NCI-H524 treated with DMSO at 0.1 percent for 48 hours (cell line): ENCODE measurements around the gene CDC27.
"Not testable (repeated sequence)": the region's sequence is repeated elsewhere in the genome, so short reads cannot be mapped to it uniquely, and the experiment has no call there.

Experiments
- DNase-seq: peaks from one replicate; lab custom pipeline; 2025; lab: John Stamatoyannopoulos, UW

CDC27 gene

DNA sequence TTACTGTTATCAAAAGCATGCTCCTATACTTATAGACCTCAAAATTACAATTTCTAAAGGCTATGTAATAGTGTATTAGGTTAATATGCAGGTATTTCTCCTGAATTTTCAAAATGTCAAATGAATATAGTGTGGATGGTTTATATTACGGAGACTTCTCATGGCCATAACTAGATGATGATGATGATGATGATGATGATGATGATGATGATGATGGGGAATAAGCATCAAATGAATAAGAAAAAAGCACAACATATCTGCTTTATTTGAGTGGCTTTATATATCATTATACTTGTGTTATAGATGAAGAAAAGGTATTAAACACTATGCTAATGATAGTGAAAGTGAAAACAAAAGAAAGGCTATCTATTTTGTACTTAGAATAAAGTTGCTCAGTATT is 53.9 kb downstream of the CDC27 start:
- no peak for DNase-seq

DNA sequence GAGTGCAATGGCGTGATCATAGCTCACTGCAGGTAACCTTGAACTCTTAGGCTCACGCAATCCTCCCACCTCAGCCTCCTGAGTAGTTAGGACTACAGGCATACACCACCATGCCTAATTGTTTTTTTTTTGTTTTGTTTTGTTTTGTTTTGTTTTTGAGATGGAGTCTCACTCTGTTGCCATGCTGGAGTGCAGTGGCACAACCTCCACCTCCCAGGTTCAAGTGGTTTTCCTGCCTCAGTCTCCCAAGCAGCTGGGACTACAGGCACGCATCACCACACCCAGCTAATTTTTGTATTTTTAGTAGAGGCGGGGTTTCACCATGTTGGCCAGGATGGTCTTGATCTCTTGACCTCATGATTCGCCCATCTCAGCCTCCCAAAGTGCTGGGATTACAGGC is 54.7 kb downstream of the CDC27 start:
- not testable (repeated sequence) for DNase-seq

DNA sequence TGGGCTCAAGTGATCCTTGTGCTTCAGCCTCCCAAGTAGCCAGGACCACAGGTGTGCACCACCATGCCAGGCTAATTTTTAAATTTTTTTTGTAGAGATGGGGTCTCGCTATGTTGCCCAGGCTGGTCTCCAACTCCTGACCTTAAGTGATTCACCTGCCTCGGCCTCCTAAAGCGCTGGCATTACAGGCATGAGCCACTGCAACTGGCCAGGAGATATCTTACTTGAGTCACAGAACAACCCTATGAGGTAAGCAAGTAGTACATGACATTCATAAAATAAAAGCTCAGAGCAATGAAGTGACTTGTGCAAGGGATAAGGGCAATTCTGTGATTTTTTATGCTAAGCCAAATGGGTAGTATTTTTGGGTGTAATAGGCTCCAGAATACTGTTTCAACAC is 57.3 kb downstream of the CDC27 start:
- no peak for DNase-seq

DNA sequence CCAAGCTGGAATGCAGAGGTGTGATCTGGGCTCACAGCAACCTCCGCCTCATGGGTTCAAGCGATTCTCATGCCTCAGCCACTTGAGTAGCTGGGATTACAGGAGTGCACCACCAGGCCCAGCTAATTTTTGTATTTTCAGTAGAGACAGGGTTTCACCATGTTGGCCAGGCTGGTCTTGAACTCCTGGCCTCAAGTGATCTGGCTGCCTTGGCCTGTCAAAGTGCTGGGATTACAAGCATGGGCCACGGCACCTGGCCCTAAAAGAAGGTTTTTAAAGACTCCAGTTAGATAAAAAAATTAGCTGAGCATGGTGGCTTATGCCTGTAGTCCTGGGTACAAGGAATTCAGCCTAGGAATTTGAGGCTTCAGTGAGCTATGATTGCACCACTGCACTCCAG is 62.3 kb downstream of the CDC27 start:
- DNase-seq = not testable (repeated sequence)

DNA sequence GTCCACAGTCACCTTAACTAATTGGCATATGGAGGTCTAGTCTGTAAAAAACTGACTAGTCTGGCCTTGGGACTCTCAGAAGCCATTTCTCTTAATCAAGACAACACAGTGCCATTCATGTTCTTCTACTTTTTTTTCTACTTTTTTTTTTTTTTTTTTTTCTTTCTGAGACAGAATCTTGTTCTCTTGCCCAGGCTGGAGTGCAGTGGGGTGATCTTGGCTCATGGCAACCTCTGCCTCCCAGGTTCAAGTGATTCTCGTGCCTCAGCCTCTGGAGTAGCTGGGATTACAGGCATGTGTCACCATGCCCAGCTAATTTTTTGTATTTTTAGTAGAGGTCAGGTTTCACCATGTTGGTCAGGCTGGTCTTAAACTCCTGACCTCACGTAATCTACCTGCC is 65.8 kb downstream of the CDC27 start:
- DNase-seq = not testable (repeated sequence)

DNA sequence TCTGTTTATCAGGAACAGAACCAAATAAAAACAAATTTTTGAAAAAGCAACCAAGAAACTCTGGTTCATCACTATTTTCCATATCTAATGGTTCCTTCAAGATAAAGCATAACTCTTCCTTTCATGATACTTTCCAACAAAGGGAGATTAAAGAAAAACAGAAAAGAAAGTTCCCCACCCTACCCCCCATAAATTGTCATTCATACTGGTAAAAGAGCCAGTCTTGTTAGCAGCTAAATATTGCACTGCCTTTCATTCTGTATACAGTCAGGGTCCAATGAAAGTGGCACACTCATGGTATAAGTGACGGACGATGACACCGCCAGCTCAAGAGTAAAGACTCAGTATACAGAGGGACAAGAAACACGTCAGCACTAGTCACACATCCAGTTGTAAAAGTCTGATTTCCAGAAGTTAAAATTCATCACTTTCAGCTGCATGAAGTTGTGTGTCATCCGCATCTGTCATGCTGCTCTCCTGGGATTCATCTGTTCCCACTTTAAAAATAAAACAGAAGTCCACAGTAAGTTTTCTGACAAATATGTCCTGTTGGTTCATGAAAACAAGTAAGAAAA is 68.5 kb downstream of the CDC27 start:
- DNase-seq = no peak

DNA sequence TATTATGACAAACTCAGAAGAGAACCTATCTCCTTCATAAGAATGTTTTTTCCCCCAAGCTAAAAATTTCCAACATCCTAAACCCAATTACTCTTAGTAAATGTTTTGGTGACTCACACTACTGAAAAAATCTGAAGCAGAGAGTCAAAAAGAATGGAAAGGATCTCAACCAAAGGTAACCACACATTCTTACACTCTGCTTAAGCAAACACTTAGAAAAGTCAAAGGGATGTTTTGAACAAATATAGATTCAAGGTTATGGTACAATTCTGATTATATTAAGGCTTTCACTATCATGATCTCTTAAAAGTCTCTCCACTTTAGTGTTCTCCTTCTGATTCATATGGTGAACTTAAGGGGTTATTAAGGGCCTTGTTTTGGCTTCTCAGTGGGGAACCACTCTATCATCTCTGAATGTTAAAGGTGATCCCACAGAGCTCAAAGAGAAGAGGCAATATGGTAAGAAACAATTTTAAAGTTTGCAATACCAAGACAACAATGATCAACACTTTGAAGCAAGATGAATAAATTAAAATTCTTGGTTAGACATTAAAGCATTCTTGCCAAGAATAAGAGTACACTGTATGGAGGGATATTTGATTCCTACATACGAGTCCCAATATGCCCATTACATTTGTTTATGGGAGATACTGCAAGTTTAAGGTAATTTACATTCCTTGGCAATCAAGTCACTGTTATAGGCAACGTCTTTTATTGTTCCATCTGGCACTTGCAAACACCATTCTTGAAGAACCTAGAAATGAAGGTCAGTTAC is 69.2 kb downstream of the CDC27 start:
- no peak for DNase-seq

DNA sequence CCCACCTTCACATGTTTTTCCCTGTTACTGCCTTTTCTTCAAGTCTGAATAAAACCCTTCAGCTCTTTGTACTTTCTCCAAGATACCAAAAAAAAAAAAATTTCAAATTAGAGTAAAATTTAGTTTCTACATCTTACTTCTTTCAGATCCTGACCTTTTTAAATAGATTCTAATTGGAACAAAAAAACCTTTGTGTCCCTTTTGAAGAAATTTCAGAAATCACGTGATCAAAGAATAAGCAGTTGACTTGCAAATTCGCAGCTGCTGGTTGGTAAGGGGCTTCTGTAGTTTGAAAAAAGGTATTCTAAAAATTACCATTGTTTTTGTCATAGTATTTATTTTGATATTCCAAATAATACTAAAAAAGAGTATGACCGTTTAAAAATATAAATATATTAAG is 71.7 kb downstream of the CDC27 start:
- DNase-seq = no peak

DNA sequence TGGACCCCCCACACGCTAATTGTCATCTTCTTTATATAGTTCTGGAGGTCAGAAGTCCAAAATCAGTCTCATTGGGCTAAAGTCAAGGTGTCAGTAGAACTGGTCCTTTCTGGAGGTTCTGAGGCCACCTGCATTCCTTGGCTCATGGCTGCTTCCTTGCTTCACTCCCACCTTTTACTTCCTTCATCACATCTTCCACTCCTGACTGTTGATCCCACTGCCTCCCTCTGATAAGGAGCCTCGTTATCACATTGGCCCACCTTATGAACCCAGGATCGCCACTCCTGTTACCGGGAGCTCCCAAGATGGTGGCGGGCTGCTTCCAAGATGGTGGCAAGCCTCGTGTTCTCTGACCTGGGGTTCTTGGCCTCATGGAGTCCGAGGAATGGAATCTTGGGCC is 83.0 kb downstream of the CDC27 start:
- no peak for DNase-seq

DNA sequence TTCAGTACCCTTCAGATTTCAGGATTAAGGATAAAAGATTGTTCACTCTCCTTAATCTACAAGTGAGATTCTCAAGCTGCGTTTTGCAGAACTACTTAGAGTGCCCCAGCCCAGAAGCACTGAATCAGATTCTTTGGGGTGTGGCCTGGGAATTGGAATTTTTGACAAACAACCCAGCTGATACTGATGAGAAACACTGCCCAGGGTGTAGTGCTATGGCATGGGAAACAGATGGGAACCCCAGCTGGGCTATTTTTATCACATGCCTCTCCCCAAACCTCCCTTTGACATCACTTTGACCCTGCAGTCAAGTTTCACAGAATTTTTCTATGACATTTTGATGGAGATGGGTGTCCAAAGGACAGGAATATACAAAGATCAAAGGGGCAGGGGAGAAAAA is 83.8 kb downstream of the CDC27 start:
- not testable (repeated sequence) for DNase-seq

DNA sequence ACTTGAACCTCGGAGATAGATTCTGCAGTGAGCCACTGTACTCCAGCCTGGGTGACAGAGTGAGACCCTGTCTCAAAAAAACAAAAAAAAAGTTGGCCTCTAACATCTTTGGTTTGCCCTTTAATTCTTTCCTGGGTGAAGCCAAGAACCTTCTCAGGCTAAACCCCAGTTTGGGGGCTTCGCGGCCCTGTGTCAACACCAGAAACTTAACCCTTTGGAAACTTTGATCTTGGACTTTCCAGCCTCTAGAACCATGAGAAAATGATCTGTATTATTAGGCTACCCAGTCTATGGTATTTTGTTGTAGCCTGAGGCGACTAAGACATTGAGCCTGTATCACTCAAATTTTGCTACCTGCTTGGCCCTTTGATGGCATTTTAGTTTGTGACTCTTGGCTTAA is 86.2 kb downstream of the CDC27 start:
- DNase-seq = no peak

DNA sequence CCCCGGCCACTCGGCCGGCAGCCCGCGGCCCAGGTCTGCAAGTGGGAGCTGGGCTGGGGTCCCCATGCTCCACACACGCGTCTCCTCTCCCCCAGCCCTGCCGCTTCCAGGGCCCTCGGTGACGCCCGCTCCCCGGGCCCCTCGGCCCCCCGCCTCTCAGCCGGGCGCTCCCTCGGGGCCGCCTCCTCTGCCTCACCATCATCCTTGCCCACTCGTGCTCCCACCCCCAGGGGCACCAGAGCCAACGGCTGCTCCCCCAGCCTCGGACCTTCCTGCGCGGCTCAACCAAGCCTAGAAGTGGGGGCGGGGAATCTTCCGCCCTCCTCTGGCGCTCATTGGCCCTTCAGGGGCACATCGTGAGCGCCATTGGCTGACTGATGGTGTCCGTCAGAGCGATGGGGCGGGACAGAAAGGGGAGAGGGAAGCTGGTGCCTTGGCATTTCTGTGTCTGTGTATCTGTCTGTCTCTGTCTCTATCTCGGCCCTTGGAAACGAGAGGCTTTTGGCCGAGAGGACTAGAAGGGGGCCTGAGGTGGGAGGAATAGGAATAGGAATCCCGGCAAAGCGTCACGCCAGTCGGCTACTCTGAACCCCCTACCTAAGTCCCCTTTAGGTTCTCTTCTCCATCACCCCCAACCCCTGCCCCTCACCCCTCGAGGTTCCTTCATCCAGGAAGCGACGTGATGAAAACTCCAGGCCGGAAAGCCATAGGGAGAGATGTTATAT is 88.9 kb downstream of the CDC27 start:
- DNase-seq = peak; percentile 76

DNA sequence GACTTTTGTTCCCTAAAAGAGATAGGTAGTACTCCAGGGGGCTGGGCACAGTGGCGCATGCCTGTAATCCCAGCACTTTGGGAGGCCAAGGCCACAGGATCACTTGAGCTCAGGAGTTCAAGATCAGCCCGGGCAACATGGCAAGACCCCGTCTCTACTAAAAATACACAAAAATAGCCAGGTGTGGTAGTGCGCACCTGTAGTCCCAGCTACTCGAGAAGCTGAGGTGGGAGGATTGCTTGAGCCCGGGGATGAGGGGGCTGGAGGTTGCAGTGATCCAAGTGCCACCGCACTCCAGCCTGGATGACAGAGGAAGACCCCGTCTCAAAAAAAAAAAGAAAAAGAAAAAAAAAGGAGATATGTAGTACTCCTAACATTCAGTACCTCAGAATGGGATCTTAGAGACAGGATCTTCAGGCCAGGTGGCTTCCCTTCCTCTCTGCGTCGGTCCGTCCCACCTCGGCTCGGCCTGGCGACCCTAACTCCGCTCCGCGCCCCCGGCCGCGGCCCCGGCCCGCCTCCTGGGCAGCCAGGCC is 89.6 kb downstream of the CDC27 start:
- no peak for DNase-seq

DNA sequence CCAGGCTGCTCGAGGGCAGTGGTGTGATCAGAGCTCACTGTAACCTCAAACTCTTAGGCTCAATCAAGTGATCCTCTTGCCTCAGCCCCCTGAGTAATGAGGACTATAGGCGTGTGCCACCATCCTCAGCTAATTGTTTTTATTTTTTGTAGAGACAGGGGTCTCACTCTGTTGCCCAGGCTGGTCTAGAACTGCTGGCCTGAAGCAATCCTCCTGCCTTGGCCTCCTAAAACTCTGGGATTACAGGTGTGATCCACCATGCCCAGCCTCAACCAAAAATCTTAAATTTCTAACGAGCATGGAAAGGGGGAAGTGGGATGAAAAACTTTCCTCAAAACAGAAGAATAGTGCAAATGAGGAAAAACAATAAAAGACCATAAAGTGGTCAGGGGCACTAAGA is 92.8 kb downstream of the CDC27 start:
- DNase-seq = no peak

DNA sequence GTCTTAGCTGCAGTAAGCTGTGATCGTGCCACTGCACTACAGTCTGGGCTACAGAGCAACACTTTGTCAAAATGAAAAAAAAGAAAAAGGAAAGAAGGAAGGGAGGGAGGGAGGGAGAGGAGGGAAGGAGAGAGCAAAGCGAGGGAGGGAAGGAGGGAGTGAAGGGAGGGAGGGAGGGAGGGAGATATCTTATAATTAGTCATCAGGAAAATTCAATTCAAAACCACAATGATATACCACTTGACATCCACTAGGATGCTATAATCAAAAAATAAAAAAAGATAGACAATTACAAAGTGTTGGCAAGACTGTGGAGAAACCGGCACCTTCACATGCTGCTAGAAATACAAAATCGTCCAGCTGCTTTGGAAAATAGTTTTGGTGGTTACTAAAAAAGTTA is 93.8 kb downstream of the CDC27 start:
- DNase-seq = no peak

DNA sequence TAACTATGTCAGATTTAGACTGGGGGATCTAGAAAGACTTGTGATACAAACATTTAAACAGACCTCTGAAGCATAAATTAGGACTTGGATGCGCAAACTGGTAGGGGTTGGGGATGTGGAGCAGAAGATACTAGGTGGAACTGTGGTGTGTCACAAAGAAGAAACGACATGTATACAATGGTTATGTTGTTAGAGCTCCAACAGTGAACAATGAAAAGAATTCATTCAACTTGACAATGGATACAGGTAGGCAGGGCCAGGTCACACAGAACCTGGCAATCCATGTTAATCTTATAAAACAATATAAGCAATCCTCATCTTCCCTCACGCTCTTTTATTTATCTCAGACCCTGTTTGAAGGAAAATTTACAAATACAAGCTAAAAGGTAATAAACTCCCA is 102.0 kb downstream of the CDC27 start:
- no peak for DNase-seq

DNA sequence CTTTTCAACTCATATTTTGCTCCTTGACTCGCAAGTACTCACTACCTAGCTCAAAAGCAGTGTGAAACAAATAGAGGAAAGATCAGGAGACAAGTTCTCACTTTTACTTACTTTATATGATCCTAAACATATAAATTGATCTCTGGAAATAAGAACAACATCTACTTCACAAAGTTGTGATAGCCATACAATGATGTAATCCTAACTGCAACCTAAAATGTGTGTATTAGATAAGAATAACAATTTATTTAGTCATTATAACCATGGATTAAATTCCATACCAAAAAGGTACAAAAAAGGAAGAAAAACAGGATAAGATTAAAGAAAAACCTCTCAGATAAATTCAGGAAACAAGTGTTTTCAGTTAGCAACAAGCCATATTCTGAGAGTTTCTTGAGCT is 103.4 kb downstream of the CDC27 start:
- DNase-seq = no peak

DNA sequence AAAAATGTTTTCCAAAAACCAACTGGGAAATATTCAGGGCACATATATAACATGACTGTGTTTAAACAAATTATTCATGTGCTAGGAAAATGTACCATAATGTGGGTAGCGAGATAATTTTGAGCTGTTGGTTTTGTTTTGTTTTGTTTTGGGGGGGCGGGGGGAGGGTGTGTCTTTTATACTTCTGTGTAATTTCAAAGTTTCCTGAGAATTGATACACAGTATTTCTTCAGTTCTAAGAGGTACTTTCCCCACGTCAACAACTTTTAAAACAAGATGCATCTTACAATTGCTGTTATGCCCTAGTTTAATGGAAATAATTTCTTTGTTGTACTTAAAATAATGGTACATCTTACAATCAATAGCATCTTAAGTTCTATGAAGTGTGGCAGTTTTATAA is 110.3 kb downstream of the CDC27 start:
- DNase-seq = no peak

DNA sequence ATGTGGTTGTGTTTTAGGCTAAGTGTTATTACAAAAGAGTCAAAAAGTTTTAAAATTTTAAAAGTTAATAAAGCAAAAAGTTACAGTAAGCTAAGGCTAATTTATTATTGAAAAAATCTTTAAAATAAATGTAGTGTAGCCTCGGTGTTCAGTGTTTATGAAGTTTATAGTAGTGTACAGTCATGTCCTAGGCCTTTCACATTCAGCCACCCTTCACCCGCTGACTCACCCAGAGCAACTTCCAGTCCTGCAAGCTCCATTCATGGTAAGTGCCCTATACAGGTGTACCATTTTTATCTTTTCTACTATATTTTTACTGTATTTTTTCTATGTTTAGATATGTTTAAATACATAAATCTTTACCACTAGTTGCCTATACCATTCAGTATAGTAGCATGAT is 111.5 kb downstream of the CDC27 start:
- DNase-seq = no peak

DNA sequence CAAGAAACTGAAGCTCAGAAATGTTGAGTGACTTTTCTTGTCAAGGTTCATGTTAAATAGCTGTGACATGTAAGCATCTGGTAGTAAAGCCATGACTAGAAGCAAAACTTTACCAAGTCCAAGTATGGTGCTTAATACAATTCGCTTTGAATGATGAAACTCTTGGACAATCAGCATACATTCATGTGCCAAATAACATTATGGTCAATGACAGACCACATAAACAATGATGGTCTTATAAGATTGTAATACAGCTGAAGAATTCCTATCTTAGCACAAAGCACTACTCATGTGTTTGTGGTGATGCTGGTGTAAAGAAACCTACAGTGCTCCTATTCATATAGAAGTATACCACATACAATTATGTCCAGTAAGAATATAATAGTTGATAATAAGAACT is 112.9 kb downstream of the CDC27 start:
- no peak for DNase-seq

DNA sequence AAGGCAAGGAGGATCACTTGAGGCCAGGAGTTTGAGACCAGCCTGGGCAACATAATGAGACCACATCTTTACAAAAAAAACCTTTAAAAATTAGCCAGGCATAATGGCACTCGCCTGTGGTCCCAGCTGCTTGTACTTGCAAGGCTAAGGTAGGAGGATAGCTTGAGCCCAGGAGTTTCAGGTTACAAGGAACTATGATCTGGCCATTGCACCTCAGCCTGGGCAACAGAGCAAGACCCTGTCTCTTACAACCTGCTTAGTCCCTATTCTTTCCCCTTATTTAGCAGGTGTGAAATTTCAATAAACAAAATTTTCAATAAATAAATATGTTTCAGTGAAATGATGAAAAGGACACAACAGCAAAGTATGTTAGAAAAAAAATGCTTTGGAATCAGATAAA is 114.7 kb downstream of the CDC27 start:
- DNase-seq = not testable (repeated sequence)

DNA sequence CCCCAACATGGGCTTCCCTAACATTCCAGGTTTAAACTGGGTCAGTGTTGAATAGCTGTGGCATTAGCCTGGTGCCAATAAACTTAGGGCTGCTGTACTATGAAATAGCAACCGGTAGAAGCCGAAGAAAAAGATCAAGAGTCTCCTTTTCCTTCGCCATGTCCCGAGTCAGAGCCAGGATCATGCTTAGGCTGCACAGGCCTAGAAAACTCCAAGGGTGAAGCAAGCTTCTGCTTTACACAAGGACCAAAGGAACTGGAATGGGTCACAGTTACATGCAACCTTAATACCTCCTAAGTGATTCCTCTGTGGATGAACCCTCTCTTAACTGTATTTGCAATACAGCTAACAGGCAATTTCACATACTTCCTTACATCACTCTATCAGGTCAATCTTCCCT is 115.5 kb downstream of the CDC27 start:
- not testable (repeated sequence) for DNase-seq

DNA sequence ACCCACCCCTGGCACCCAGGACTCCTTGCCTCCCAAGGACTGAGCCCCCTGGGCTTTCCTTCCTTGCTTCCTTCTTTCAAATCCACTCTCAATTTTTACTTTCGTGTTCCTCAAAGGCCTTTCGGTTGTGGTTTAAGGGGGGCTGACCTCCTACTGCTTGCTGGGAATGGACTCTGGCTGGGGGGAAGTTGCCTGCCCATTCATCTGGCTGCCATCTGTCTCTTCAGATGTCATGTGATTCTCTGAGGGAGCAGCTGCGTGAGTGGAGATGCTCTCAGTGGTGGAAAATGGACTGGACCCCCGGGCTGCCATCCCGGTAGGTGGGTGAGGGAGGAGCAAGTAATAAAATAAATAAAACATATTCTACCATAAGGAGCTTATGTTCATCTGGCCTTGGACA is 116.2 kb downstream of the CDC27 start:
- peak; percentile 89 for DNase-seq
